Embryonic facial prominence (tissue), 1 donor: ENCODE data around the gene TRIM16.
"Not testable (repeated sequence)": the region's sequence is repeated elsewhere in the genome, so short reads cannot be mapped to it uniquely, and the experiment has no call there.

Experiments
- DNase-seq: peaks from one replicate; pipeline ENCODE4 v3.0.0-alpha.2; 2016; ENCODE audit errors: extremely low spot score

Gene TRIM16

DNA sequence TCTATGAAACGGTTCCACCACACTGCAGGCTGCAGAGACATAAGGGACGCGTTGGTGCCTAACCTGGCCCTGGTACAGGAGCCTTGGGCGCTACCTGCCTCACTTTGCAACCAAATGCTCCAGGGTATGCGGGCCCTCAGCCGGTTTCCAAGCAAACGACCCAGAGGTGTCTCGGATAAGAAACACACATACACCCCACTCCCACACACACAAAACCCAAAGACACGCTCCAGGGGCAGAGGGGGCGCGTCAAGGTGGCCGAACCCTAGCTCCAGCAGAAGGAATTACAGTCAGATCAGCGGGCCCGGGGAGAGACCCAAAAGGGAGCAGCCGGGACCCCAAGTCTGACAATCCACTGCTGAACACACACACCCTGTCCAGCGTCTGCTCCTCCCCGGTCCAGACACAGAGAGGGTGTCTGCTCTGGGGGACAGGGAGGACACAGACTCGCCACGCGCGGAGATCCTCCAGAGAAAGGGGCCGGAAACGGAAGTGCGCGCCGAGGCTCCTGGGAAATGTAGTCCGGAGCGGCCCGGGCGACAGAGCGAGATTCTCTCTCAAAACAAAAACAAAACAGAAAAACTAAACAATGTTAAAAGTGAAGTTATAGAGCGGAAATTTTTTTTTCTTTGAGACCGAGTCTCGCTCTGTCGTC is at the start of gene TRIM16:
Gene TRIM16 (minus strand): TSS at position 488 of the 655 bp plus-strand sequence. CDS start 32,702 bp downstream, outside the sequence.
- DNase-seq = peak; percentile 51

DNA sequence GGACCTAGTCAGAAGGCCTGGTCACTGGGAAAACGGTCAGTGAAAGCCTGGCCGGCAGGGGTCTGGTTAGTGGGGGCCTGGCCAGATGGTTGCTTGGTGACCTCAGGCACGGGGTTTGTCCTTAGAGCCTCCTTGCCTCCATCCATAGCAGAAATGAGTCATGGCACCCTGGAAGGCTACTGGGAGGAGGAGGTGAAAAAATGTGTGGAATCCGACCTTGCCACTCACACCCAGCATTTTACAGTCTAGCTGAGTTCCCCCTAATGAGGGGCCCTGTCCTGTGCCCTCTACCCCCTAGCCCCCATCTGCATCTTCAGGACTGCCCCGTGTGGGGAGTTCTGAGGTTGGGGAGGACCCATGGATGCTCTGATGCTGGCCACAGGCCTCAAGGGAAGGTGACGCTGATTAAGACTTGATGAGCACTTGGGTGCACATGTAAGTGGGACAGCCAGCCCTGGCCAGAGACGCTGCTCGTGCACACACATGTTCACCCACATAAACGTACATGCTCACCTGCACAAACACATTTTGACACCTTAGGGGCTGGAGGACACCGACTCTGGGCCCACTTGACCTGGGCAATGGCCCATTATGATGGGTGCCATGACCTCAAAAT is 49.2 kb upstream of the TRIM16 start:
- DNase-seq = not testable (repeated sequence)

DNA sequence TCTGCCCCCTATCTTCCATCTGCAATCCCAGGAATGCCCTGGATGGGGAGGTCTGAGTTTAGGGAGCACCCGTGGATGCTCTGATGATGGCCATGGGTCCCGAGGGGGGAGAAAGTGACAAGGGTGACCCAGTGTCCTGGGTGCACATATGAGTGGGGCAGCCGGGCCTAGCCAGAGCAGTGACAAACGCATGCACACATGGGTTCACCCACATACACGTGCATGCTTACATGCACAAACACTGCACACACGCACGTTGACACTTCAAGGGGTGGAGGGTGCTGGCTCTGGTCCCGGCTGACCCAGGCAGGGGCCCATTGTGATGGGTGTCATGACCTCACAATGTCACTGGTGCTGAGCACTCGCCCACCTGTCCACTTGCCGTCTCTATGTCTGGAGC is 47.8 kb upstream of the TRIM16 start, which contains the start of gene TBC1D26:
Gene TBC1D26 (plus strand): TSS at position 384 of the 400 bp plus-strand sequence. CDS start 3,066 bp downstream, outside the sequence.
- not testable (repeated sequence) for DNase-seq

DNA sequence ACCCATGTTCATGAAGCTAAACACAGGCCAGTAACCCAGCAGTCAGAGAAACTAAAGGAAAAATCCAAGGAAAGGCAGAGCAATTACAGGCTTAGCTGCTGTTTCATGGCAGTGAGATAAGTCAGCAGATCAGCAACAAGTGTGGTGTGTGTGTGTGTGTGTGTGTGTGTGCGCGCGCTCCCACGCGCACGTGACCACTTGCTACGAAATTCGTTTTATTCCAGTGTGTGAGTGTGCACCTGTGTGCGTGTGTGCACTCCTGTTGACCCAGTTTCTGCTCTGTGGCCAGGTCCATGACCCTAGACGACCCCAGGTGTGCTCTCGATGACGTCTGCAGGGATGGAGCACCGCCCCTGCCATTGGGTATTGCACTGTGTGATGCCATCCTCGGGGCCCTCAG is 46.4 kb upstream of the TRIM16 start:
- not testable (repeated sequence) for DNase-seq

DNA sequence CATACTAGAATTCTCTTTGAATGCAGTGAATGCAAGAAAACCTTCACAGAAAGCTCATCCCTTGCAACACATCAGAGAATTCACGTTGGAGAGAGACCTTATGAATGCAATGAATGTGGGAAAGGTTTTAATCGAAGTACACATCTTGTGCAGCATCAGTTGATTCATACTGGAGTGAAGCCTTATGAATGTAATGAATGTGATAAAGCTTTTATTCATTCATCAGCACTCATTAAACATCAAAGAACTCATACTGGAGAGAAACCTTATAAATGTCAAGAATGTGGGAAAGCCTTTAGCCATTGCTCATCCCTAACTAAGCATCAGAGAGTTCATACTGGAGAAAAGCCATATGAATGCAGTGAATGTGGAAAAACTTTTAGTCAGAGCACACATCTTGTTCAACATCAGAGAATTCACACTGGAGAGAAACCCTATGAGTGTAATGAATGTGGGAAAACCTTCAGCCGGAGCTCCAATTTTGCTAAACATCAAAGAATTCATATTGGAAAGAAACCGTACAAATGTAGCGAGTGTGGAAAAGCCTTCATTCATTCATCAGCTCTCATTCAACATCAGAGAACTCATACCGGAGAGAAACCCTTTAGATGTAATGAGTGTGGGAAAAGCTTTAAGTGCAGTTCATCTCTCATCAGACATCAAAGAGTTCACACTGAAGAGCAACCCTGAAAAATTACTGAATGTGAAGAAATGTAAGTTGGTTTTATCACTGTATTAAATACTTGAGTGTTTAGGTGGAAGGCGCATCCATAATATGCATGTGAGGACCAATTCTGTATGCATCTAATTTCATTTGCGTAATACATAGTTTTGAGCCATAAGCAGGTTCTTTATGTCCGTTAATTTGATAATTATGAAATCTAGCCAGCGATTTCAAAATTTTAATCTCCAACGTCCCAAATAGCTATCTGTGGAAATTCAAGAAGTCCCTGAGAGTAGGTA is 32.8 kb upstream of the TRIM16 start:
- not testable (repeated sequence) for DNase-seq

DNA sequence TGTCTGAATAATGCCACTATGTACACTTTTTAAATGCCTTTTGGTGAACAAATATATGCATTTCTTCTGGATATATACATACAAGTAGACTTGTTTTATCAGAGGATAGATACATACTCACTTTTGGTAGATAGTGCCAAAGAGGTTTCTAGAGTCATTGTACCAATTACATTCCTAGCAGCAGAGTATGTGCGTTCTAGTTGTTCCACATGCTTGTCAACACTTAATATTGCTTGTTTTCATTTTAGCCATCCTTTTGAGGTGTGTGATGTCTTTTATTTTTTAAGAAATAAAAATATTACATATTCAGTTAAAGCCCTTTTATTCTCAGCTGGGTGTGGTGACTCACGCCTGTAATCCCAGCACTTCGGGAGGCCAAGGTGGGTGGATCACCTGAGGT is 24.8 kb upstream of the TRIM16 start:
- not testable (repeated sequence) for DNase-seq

DNA sequence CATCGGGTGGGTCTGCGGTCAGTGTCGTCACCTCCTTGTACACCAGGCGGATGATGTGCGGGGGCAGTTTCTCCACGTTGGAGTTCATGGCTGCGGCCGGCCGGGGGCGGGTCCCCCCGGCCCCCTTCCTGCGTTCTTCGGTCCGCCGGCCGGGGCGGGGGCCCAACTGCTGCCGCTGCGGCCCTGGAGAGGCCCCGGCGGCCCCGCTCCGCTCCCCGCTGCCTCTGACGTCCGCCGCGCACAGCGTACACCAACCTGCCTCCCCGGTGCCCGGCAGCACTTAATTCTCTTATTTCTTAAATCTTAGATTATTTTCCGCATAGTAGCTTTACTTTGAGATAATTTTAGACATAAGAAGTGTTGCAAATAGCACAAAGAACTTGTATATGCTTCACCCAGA is 20.7 kb upstream of the TRIM16 start:
- not testable (repeated sequence) for DNase-seq

DNA sequence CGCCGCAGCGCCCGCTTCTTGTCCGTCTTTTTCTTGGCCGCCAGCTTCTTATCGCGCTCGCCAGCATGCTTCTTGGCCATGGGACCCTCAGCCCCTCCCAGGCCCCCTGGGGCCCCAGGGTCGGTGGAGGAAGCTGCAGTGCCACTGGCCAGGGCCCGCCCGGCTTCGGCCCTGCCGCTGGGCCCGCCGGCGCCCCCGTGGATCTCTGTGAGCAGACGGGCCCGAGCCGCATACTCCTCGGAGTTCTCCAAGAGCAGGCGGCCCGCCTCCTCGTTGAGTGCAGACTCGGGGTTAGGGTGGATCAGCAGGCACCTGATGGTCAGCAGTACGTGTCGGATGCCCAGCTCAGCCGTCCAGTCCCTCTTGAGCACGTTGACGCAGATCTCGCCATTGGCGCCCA is 20.1 kb upstream of the TRIM16 start:
- DNase-seq = not testable (repeated sequence)

DNA sequence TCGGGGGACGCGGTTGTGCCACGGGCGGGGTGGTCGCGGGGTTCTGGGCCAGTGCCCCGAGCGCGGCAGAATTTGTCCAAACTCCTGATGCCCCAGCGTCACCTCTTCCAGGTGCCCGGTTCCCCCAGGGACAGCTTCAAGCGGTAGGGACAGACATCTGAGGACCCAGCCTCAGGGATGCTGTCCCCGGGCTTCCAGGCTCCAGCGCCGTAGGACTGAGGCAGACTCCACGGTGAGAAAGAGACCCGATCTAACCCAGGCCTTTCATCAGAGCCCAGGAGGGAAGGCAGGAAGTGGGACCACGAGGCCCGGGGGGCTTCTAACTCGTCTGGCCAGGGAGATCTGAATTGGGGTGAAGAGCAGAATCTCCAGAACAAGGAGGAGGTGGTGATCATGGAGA is 15.8 kb upstream of the TRIM16 start:
- DNase-seq = not testable (repeated sequence)

DNA sequence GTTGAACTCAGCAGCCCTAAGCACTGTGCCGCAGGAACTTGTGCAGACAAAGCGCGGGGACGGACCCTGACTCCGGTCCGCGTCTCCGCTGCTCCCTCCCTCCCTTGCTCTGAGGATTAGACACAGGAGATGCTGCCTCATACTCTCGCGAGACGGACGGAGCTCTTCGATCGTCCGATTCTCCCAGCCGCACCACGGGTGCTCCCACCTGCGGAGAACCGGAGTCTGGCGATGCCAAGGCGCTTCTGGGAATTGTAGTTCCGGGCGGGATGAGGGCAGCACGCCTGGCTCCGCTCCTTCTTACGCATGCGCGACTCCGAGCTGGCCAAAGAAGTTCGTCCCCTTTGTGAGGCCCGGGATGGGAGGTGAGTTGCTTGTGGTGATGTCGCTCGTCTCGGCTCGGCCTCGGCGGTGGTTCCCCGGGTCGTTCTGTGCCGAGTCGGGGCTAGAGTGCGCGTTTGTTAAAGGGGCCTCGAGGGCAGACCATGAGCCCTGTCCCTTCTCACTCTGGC is 15.4 kb upstream of the TRIM16 start, which contains the start of gene ZNF286A:
Gene ZNF286A (plus strand): TSS at position 340 of the 512 bp plus-strand sequence. CDS start 578 bp downstream, outside the sequence.
- peak; percentile 92 for DNase-seq

DNA sequence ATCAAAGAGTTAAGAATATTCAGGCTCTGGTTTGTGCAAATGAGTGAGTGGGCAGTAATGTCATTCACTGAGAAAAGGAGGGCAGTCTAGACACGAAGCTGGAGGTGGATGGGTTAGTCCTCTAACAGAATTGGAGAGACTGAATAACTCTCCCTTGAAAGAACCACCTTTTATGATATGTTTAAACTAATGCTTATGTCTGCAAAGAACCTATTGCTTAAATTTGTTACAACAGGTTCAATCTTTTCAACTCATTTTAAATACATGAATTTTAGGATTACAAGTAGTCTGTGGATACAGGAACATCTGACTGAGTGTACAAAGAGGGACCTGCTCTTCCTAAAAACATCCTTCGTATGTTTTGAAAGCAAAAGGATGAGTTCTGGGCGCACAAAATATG is 14.9 kb upstream of the TRIM16 start:
- not testable (repeated sequence) for DNase-seq

DNA sequence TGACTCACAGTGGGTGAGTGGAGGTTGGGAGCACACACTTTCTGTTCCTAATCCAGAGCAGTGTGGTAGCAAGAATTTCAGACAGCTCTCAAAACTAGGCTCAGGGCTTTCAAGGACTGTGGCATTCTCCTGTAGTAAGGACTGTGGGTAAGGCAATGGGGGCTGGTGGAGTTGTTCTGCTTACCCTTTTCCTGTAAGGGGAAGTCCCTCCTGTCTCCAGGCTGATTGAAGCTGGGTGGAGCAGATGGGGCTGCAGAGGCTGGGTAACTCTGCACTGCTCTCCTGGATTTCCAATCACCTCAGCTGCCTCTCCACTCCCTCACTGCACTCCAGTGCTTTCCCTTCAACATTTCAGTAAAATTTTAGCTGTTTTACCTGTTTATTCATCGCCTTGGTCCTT is 3.4 kb upstream of the TRIM16 start:
- not testable (repeated sequence) for DNase-seq

DNA sequence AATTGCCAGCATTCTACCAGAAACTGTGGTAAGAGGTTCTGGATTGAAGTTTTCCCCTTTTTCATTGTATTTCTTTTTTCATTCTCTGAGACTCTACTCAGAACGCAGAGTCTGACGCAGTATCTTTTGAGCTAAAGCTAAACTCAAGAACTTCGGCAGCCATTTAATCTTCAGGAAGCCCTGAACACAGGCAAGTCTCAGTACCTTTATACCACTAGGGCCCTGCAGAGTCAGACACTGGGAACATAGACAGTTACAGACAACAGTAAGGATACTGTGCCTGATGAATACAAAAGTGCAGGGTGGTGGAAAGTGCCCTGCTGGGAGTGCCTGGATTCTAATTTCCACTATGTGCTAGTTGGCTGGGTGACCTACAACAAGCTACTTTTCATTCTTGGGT is 976 bp downstream of the TRIM16 start:
- not testable (repeated sequence) for DNase-seq

DNA sequence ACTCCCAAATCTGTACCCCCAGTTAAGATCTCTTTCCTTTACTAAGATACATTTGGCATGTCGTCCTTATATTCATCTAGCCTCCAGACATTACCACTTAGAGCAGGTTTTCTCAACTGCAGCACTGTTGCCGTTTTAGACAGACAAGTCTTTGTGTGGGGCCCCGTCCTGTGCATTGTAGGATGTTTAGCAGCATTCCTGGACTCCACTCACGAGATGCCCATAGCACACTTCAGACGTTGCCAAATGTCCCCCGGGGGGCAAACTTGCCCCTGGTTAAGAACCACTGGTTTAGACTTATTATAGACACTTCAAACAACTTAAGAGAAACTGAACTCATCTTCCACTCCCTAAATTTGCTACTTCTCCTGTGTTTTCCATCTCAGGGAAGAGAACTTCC is 8.1 kb downstream of the TRIM16 start:
- not testable (repeated sequence) for DNase-seq

DNA sequence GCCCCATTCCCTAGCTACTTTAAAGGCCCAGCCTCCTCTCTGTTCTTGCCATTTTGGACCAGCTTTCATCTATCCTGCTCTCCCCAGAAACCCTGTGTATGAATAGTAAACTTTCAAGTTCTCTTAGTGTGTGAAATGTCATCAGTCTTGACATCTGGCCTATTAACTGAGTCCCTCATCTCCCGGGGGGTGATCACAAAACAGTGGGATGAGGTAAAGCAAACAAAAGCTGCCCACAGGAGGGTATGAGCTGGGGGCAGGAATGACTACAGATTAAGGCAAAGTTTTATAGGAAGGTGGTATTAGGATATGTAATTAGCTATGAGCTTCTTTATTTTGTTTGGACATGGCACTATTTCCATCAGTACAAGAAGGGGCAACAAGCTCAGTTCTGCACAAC is 9.5 kb downstream of the TRIM16 start:
- DNase-seq = not testable (repeated sequence)

DNA sequence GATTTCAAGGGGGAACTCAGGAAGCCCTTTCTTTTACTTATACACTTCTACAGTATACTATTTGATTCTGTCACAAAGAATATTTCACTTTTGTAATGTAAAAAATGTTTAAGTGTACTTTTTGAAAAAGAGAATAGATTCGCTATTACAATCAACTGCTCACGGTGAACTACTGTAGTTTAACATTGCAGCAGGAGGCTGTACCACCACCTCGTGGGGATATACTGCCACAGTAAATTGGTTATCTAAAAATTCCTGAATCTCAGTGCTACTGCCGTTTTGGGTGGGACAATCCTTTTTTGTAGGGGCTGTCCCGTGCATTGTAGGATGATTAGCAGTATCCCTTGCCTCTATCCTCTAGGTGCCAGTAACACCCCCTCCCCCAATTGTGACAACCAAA is 14.6 kb downstream of the TRIM16 start:
- not testable (repeated sequence) for DNase-seq

DNA sequence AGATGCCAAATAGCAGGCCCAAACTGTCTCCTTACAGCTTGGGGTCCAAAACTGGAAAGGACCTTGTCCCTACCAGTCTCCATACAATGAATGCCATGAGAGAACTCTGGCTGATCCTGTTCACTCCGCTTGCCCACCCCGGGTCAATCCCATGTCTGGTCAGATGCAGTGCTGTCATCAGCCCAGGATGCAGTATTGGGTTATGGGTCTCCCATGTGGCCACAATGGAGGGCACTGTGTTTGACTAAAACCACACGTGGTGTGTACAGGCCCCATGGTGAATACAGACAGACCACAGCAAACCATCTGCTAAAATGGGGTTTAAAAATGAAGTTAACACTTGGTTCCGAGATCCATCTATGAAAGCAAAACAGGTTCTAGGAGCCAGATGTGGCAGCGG is 20.4 kb downstream of the TRIM16 start:
- DNase-seq = no peak

DNA sequence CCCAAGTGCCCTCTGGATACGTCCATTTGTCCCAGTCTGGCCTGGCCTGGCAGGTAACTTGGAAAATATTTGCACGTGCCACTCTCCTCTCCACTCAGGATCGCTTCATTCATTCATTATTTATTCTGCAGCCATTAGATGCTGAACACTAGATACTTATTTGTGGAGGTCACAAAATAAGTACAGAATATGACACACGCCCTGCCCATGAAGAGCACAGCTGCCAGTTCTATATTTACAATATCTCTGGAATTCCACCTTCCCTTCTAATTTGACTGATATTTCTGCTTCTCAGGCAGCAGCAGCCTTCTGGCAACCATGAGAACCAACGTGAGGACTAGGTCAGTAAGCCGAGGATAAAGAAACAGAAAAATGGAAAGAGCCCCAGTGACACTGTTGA is 20.9 kb downstream of the TRIM16 start:
- no peak for DNase-seq

DNA sequence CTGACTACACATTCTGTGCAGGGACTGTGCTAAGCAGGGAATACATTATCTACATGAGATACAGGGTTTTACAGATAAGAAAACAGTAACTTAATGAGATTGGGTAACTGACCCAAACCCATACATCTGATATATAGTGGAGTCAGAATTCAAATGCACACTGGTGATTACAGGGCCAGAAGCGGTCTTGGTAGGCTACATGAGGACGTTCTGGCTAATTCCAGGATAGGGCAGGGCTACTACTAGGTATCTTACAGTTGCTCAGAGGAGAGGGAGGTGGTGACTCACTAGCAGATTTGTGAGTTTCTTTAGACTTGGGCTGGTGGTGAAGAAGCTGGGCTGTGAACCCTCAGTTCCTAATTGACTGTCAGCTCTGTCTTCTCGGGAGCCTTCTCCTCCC is 21.4 kb downstream of the TRIM16 start:
- no peak for DNase-seq

DNA sequence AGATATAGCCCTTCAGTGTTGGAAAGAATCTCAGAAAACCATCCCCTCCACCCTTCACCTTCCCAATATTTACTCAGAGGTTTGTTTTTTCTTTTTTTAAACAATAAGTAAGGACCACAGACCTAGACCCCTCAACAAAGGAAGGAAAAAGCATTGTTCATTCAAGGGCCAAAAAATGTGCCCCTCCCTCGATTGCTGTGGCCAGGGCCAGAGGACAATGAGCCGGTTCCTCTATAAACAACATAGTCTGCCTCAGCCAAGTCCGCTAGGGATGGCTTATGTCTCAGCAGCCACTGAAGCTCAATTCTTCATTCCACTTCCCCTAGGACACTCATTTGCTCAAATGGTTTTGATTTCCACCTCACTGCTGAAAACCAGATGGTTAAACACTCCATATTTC is 24.0 kb downstream of the TRIM16 start:
- no peak for DNase-seq

DNA sequence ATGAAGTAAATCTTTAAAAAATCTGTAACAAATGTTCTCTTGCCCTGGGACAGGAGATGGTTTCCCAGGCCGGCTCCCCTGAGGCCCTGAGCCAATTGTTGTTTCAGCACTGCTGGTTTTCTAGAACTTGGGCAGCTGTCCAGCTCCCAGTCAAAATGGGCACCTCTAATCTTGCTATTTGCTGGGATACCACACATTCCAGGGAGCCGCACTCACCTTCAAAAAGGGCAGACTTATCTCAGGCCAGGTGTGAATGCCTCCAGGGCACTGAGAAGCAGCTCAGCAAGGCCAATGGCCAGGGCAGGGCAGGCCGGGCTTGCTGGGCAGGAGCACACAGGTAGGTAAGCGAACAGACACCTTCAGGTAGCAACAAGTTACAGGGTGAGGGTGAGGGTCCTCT is 24.4 kb downstream of the TRIM16 start:
- no peak for DNase-seq

DNA sequence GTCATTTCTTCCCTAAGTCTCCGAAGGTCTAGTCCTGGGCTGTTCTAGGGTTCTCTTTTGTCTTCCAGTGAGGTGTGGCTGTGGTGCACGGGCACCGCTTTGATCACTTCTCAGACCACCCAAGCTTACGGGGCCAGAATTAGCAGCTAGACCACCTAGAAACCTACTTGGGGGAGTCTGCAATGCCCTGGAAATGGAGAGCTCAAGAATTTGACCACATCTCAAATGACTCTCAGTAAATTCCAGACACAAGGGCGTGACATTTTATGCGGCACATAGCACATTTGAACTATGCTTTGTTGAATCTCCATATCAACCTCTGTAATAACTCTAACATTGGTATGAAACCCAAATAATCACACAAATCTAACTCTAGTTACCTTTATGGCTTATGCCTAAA is 24.9 kb downstream of the TRIM16 start:
- DNase-seq = no peak
